Stimulated activated CD8-positive, alpha-beta memory T cell treated with anti-CD3 and anti-CD28 coated beads, Interleukin-2, amount 100 ng/mL, for 1 hour (primary cell): Measurements from ENCODE around the gene HMGCLL1.

ENCODE experiments used
- DNase-seq, 2 donors: peaks; one replicate each; pipeline ENCODE4 v3.0.0-alpha.2; 2020; ENCODE audit warnings: low read depth in 2 of 2

HMGCLL1 gene

GRCh38 chr6:55531496-55531895, 47.5 kb downstream of the HMGCLL1 start:
- DNase-seq = no peak

- no peak for DNase-seq
Measured at GRCh38 chr6:55530931-55531330, 48.1 kb downstream of the HMGCLL1 start.

GRCh38 chr6:55528624-55529023, 50.4 kb downstream of the HMGCLL1 start:
- no peak for DNase-seq

- no peak for DNase-seq
Measured at GRCh38 chr6:55524441-55524840, 54.6 kb downstream of the HMGCLL1 start.

GRCh38 chr6:55518529-55519060, 60.4 kb downstream of the HMGCLL1 start:
- DNase-seq = no peak

GRCh38 chr6:55516736-55517135, 62.3 kb downstream of the HMGCLL1 start:
- no peak for DNase-seq

- DNase-seq = no peak
Measured at GRCh38 chr6:55512904-55513303, 66.1 kb downstream of the HMGCLL1 start.

GRCh38 chr6:55511122-55511800, 67.7 kb downstream of the HMGCLL1 start:
- DNase-seq = no peak

GRCh38 chr6:55499591-55499990, 79.4 kb downstream of the HMGCLL1 start:
- DNase-seq = no peak

GRCh38 chr6:55497694-55498093, 81.3 kb downstream of the HMGCLL1 start:
- no peak for DNase-seq

GRCh38 chr6:55496201-55496600, 82.8 kb downstream of the HMGCLL1 start:
- DNase-seq = no peak

GRCh38 chr6:55495277-55495676, 83.7 kb downstream of the HMGCLL1 start:
- DNase-seq = no peak

- DNase-seq = no peak
Measured at GRCh38 chr6:55494411-55494810, 84.6 kb downstream of the HMGCLL1 start.

GRCh38 chr6:55492259-55492658, 86.7 kb downstream of the HMGCLL1 start:
- no peak for DNase-seq

GRCh38 chr6:55490871-55491270, 88.1 kb downstream of the HMGCLL1 start:
- DNase-seq = no peak

- DNase-seq = no peak
Measured at GRCh38 chr6:55474382-55474781, 104.6 kb downstream of the HMGCLL1 start.

GRCh38 chr6:55473722-55474121, 105.3 kb downstream of the HMGCLL1 start:
- no peak for DNase-seq

- DNase-seq = no peak
Measured at GRCh38 chr6:55469951-55470366, 109.0 kb downstream of the HMGCLL1 start.

GRCh38 chr6:55456016-55456415, 123.0 kb downstream of the HMGCLL1 start:
- DNase-seq = no peak

- DNase-seq = no peak
Measured at GRCh38 chr6:55450005-55450404, 129.0 kb downstream of the HMGCLL1 start.

GRCh38 chr6:55449225-55449624, 129.8 kb downstream of the HMGCLL1 start:
- no peak for DNase-seq

GRCh38 chr6:55448451-55448850, 130.5 kb downstream of the HMGCLL1 start:
- no peak for DNase-seq

GRCh38 chr6:55447891-55448290, 131.1 kb downstream of the HMGCLL1 start:
- DNase-seq = no peak

- no peak for DNase-seq
Measured at GRCh38 chr6:55445648-55446204, 133.3 kb downstream of the HMGCLL1 start.
